Fibroblast of pulmonary artery (primary cell): Measurements from ENCODE around the gene SEPSECS.

Experiments used
- DNase-seq: peaks from one replicate; pipeline ENCODE4 v3.0.0-alpha.2; 2010; ENCODE audit warnings: low read depth
- H3K4me3 ChIP-seq: replicated peaks from 2 replicates; pipeline ENCODE4 v1.5.1; 2011; ENCODE audit warnings: low read depth, mild to moderate bottlenecking, control low read depth, low read length, moderate library complexity
- CTCF ChIP-seq: IDR thresholded peaks from 2 replicates; pipeline ENCODE4 v1.5.1; 2011; ENCODE audit warnings: mild to moderate bottlenecking, control low read depth, low read length, inconsistent platforms; ENCODE audit errors: missing control alignments

SEPSECS gene

GRCh38 chr4:25169446-25169845 is 9.2 kb upstream of the SEPSECS start:
- no peak overlapping the region for H3K4me3 ChIP-seq
- no peak for TF ChIP-seq CTCF
- no peak for DNase-seq

GRCh38 chr4:25165916-25166315 is 5.7 kb upstream of the SEPSECS start:
- no peak for DNase-seq
- no peak overlapping the region for H3K4me3 ChIP-seq
- TF ChIP-seq CTCF = no peak

- no peak for DNase-seq
- H3K4me3 ChIP-seq = no peak overlapping the region
Measured at GRCh38 chr4:25163196-25163595, 2.9 kb upstream of the SEPSECS start.

GRCh38 chr4:25162566-25162965 is 2.3 kb upstream of the SEPSECS start:
- no peak for DNase-seq
- no peak for TF ChIP-seq CTCF
- no peak overlapping the region for H3K4me3 ChIP-seq

More at GRCh38 chr4:25163196-25163595, 2.9 kb upstream of the SEPSECS start:
- TF ChIP-seq CTCF = no peak

GRCh38 chr4:25161593-25161950 is 1.3 kb upstream of the SEPSECS start:
- H3K4me3 ChIP-seq = peak overlapping the region; percentile 89
- DNase-seq = peak; percentile 10
- TF ChIP-seq CTCF = no peak

GRCh38 chr4:25160714-25161592 is 704 bp upstream of the SEPSECS start:
- peak; percentile 4 for DNase-seq
- no peak for TF ChIP-seq CTCF
- H3K4me3 ChIP-seq = peak overlapping the region; percentile 89

- no peak overlapping the region for H3K4me3 ChIP-seq
- TF ChIP-seq CTCF = no peak
- DNase-seq = no peak
Measured at GRCh38 chr4:25158817-25159216, 1.4 kb downstream of the SEPSECS start.
